Measurements from ENCODE around the gene ZNF33A. TPM values are rescaled to one million over a fixed set of nuclear protein-coding genes. Genes with fewer than 3 reads are reported as not detected.

The ZNF33A gene
- total RNA-seq (2022) (20.7 and 23.5 TPM in 2 replicates), Bru-seq, nascent RNA (percentile 88 among the genes with signal in this experiment), BruChase-seq, experiment 1, labeled RNA remaining after a 6-hour chase (percentile 87 among the genes with signal in this experiment), BruChase-seq, experiment 2, labeled RNA remaining after a 2-hour chase (percentile 91 among the genes with signal in this experiment)
- long read RNA-seq, full-length matches to known transcripts, result 12 of 29 reads
- long read RNA-seq, partial matches to known transcripts, result 2 of 29 reads
- long read RNA-seq, other reads (novel, unspliced or antisense), result 15 of 29 reads

GRCh38 chr10:38010119-38010903, at the start of gene ZNF33A:
Gene ZNF33A, plus strand, starts transcription at chr10:38010675. Its CDS starts 1,667 bp downstream, at chr10:38012342.
- no peak for TF ChIP-seq CTCF (IDR thresholded peaks at IDR 0.05; ENCODE audit: unreplicated experiment)
- peak within 1 kb of the TSS; percentile 90 for H3K4me3 Mint-ChIP-seq (ENCODE audit: unreplicated experiment)
- ChIA-PET POLR2A (interaction anchor here (0.7 to 4.3 kb wide), 13 partner anchors 9 to 710 kb away, joined by 3 to 52 read pairs (median 5); partner anchors contain the start of genes ZNF248 and ZNF25), CTCF (interaction anchor here (0.6 to 1.4 kb wide), 4 partner anchors 32 to 575 kb away, joined by 3 to 8 read pairs (median 4); no protein-coding TSS in a partner anchor)
- intact Hi-C loops (cut with micrococcal nuclease), result loop anchor here (1.0 to 5.0 kb wide), 3 partner anchors 34 to 84 kb away; partner anchors contain the start of genes ZNF25 and ZNF37A
- peaks cover 49% of the 10 kb centered on the region for H3K36me3 Mint-ChIP-seq (ENCODE audit: insufficient read depth, unreplicated experiment)
- peak; percentile 94 for DNase-seq (ENCODE audit: unreplicated experiment)
- H3K9me3 Mint-ChIP-seq (ENCODE audit: unreplicated experiment), result no peaks in the 10 kb centered on the region
- no TSS peak for BruUV-seq (replicated peaks)
- no peaks in the 10 kb centered on the region for H3K27me3 Mint-ChIP-seq (ENCODE audit: insufficient read depth, unreplicated experiment)
- H3K27ac Mint-ChIP-seq (ENCODE audit: low read depth, unreplicated experiment), result peak within 1 kb of the TSS; percentile 99
- no peaks in the 10 kb centered on the region for H3K4me1 Mint-ChIP-seq (ENCODE audit: insufficient read depth, unreplicated experiment)

GRCh38 chr10:37965006-37965405, 45.5 kb upstream of the ZNF33A start:
- POLR2A ChIA-PET, result interaction anchor here (0.5 to 1.5 kb wide), 2 partner anchors 10 to 130 kb away, joined by 3 to 5 read pairs; no protein-coding TSS in a partner anchor
- DNase-seq (ENCODE audit: unreplicated experiment), result no peak
- Mint-ChIP-seq H3K4me1 (ENCODE audit: insufficient read depth, unreplicated experiment) (no peaks in the 10 kb centered on the region), H3K36me3 (ENCODE audit: insufficient read depth, unreplicated experiment) (peaks cover 31% of the 10 kb centered on the region), H3K27me3 (ENCODE audit: insufficient read depth, unreplicated experiment) (no peaks in the 10 kb centered on the region), H3K4me3 (ENCODE audit: unreplicated experiment) (no peak overlapping the region), H3K27ac (ENCODE audit: low read depth, unreplicated experiment) (no peak overlapping the region), H3K9me3 (ENCODE audit: unreplicated experiment) (no peaks in the 10 kb centered on the region)
- no TSS peak for BruUV-seq (replicated peaks)
- CTCF ChIA-PET, result interaction anchor here (1.5 to 1.9 kb wide), 2 partner anchors 10 to 12 kb away, joined by 4 to 5 read pairs; partner anchors contain the start of gene ZNF25
- intact Hi-C loops (cut with micrococcal nuclease), result no loop called here
- no peak for TF ChIP-seq CTCF (IDR thresholded peaks at IDR 0.05; ENCODE audit: unreplicated experiment)

- CTCF ChIA-PET, result no interaction called here
Observed at GRCh38 chr10:37972396-37972795, 38.1 kb upstream of the ZNF33A start.

More at GRCh38 chr10:37972396-37972795, 38.1 kb upstream of the ZNF33A start:
- no peak overlapping the region for H3K27ac Mint-ChIP-seq (ENCODE audit: low read depth, unreplicated experiment)
- no peak for TF ChIP-seq CTCF (IDR thresholded peaks at IDR 0.05; ENCODE audit: unreplicated experiment)
- no peak for DNase-seq (ENCODE audit: unreplicated experiment)
- no peaks in the 10 kb centered on the region for H3K9me3 Mint-ChIP-seq (ENCODE audit: unreplicated experiment)
- intact Hi-C loops (cut with micrococcal nuclease), result no loop called here
- no TSS peak for BruUV-seq (replicated peaks)
- no peak overlapping the region for H3K4me3 Mint-ChIP-seq (ENCODE audit: unreplicated experiment)
- H3K36me3 Mint-ChIP-seq (ENCODE audit: insufficient read depth, unreplicated experiment), result peaks cover 23% of the 10 kb centered on the region
- POLR2A ChIA-PET, result no interaction called here
- peaks cover 6% of the 10 kb centered on the region for H3K4me1 Mint-ChIP-seq (ENCODE audit: insufficient read depth, unreplicated experiment)
- no peaks in the 10 kb centered on the region for H3K27me3 Mint-ChIP-seq (ENCODE audit: insufficient read depth, unreplicated experiment)
